Measurements from ENCODE around the gene IL15RA. TPM values are rescaled to one million over a fixed set of nuclear protein-coding genes. Genes with fewer than 3 reads are reported as not detected.

The IL15RA gene
- total and polyA plus RNA-seq, 2 donors from 2014 or later: 6.8 to 13.9 TPM

DNA sequence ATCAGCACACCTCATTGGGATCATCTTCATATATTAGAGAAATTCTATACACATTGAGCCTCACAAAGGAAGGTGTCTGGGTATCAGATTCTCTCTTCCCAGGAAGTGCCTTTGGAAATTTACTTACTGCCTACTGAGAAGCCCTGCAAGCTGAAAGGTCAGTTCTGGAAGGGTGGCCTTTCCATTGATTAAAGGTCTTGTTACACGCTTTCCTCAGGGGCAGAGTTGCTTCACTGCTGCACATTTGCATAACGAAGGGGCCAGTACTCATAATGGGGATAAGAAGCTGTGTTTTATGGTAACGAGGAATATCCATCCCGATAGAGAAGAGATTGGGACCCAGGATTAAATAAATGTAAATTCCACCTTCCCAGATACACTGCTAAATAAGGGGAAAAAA lies 19.4 kb upstream of the IL15RA start:
- Histone ChIP-seq H3K36me3 (ENCODE audit: control insufficient read depth in 2 of 3, insufficient read depth in 3 of 3, low read length in 3 of 3) (no peaks in the 10 kb centered on the region), H3K27ac (ENCODE audit: low read depth in 2 of 2, low read length in 2 of 2) (no peak overlapping the region), H3K4me1 (ENCODE audit: control insufficient read depth in 2 of 3, insufficient read depth in 2 of 3, low read depth in 1 of 3, low read length in 3 of 3) (no peaks in the 10 kb centered on the region), H3K27me3 (ENCODE audit: control insufficient read depth, insufficient read depth, low read length) (no peaks in the 10 kb centered on the region), H3K4me3 (ENCODE audit: low read length in 3 of 3) (no peak overlapping the region), H3K9me3 (ENCODE audit: control insufficient read depth in 2 of 3, insufficient read depth in 1 of 3, low read length in 3 of 3) (peaks cover 0 to 4% (median 1%) of the 10 kb centered on the region in 3 donors), H3K9ac (ENCODE audit: low read length in 3 of 3) (no peak overlapping the region)
- intact Hi-C loops (cut with DNase I): no loop called here
- FAIRE-seq (no peak), DNase-seq (no peak)
- TF ChIP-seq, protein P1, sequence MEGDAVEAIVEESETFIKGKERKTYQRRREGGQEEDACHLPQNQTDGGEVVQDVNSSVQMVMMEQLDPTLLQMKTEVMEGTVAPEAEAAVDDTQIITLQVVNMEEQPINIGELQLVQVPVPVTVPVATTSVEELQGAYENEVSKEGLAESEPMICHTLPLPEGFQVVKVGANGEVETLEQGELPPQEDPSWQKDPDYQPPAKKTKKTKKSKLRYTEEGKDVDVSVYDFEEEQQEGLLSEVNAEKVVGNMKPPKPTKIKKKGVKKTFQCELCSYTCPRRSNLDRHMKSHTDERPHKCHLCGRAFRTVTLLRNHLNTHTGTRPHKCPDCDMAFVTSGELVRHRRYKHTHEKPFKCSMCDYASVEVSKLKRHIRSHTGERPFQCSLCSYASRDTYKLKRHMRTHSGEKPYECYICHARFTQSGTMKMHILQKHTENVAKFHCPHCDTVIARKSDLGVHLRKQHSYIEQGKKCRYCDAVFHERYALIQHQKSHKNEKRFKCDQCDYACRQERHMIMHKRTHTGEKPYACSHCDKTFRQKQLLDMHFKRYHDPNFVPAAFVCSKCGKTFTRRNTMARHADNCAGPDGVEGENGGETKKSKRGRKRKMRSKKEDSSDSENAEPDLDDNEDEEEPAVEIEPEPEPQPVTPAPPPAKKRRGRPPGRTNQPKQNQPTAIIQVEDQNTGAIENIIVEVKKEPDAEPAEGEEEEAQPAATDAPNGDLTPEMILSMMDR (IDR thresholded peaks at IDR 0.05; ENCODE audit: borderline replicate concordance, extremely low read depth, insufficient read depth): no peak

DNA sequence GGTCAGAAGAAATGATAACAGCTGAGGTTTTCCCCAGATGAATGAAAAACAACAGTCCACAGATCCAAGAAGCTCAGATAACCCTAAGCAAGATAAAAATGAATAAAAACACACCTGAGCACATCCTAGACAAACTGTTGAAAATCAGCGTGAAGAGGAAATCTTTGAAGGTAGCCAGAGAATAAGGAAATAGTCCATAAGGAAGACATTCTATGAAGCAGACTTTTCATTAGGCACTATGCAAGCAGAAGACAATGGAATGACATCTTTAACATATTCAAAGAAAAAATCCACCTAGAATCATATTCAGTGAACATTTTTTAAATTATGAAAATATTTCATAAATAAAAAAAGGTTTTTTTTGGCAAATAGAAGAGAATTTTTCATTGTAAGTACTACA lies 15.1 kb upstream of the IL15RA start:
- H3K4me3 ChIP-seq (ENCODE audit: low read length in 3 of 3): no peak overlapping the region
- TF ChIP-seq, protein P1 (IDR thresholded peaks at IDR 0.05; ENCODE audit: borderline replicate concordance, extremely low read depth, insufficient read depth): no peak
- peaks cover 0 to 4% (median 4%) of the 10 kb centered on the region in 3 donors for H3K9me3 ChIP-seq (ENCODE audit: control insufficient read depth in 2 of 3, insufficient read depth in 1 of 3, low read length in 3 of 3)
- intact Hi-C loops (cut with DNase I): no loop called here
- H3K9ac ChIP-seq (ENCODE audit: low read length in 3 of 3): no peak overlapping the region
- no peak overlapping the region for H3K27ac ChIP-seq (ENCODE audit: low read depth in 2 of 2, low read length in 2 of 2)
- FAIRE-seq: no peak
- H3K36me3 ChIP-seq (ENCODE audit: control insufficient read depth in 2 of 3, insufficient read depth in 3 of 3, low read length in 3 of 3): no peaks in the 10 kb centered on the region
- H3K27me3 ChIP-seq (ENCODE audit: control insufficient read depth, insufficient read depth, low read length): no peaks in the 10 kb centered on the region
- no peaks in the 10 kb centered on the region for H3K4me1 ChIP-seq (ENCODE audit: control insufficient read depth in 2 of 3, insufficient read depth in 2 of 3, low read depth in 1 of 3, low read length in 3 of 3)
- DNase-seq: no peak

DNA sequence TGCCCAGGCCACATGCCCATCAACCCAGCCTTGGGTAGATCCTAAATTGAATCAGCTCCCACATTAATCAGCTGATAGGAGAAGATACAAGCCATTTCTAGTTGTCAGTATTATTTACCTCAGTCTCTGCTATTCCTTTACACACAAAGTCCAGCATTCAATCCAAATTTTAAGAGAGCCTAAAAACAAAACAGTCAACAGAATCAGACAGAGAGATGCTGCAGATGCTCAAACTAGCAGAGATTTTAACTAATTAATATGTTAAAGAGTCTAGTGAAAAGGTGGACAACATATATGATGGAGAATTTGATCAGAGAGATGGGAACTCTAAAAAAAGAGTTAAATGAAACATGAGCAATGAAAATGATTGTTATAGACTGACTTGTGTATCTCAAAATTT lies 14.4 kb upstream of the IL15RA start:
- Histone ChIP-seq H3K36me3 (ENCODE audit: control insufficient read depth in 2 of 3, insufficient read depth in 3 of 3, low read length in 3 of 3) (no peaks in the 10 kb centered on the region), H3K9ac (ENCODE audit: low read length in 3 of 3) (no peak overlapping the region), H3K4me1 (ENCODE audit: control insufficient read depth in 2 of 3, insufficient read depth in 2 of 3, low read depth in 1 of 3, low read length in 3 of 3) (no peaks in the 10 kb centered on the region), H3K4me3 (ENCODE audit: low read length in 3 of 3) (no peak overlapping the region), H3K27ac (ENCODE audit: low read depth in 2 of 2, low read length in 2 of 2) (no peak overlapping the region), H3K9me3 (ENCODE audit: control insufficient read depth in 2 of 3, insufficient read depth in 1 of 3, low read length in 3 of 3) (peaks cover 0 to 4% (median 4%) of the 10 kb centered on the region in 3 donors), H3K27me3 (ENCODE audit: control insufficient read depth, insufficient read depth, low read length) (no peaks in the 10 kb centered on the region)
- no peak for DNase-seq
- FAIRE-seq: no peak
- TF ChIP-seq, protein P1 (IDR thresholded peaks at IDR 0.05; ENCODE audit: borderline replicate concordance, extremely low read depth, insufficient read depth): no peak
- intact Hi-C loops (cut with DNase I): no loop called here

DNA sequence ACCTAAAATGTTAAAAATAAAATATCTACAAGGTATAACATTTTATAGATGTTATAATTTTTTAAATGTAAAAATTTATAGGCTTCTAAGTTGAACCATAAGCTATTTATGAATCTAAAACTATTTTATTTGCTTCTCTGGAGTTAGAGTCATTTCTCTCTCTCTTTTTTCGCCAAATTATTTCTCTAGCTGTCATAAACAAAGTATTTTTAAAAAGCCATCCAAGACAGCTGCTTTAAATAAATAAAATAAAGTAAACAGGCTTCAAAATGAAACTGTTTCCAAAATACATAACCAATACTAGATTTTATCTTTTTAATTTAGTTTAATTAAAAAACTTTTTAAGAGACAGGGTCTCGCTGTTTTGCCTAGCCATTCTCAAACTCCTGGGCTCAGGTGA lies 12.4 kb upstream of the IL15RA start:
- Histone ChIP-seq H3K9ac (ENCODE audit: low read length in 3 of 3) (no peak overlapping the region), H3K9me3 (ENCODE audit: control insufficient read depth in 2 of 3, insufficient read depth in 1 of 3, low read length in 3 of 3) (peaks cover 0 to 4% (median 4%) of the 10 kb centered on the region in 3 donors), H3K27ac (ENCODE audit: low read depth in 2 of 2, low read length in 2 of 2) (no peak overlapping the region), H3K27me3 (ENCODE audit: control insufficient read depth, insufficient read depth, low read length) (no peaks in the 10 kb centered on the region), H3K36me3 (ENCODE audit: control insufficient read depth in 2 of 3, insufficient read depth in 3 of 3, low read length in 3 of 3) (no peaks in the 10 kb centered on the region), H3K4me1 (ENCODE audit: control insufficient read depth in 2 of 3, insufficient read depth in 2 of 3, low read depth in 1 of 3, low read length in 3 of 3) (no peaks in the 10 kb centered on the region), H3K4me3 (ENCODE audit: low read length in 3 of 3) (no peak overlapping the region)
- intact Hi-C loops (cut with DNase I): no loop called here
- no peak for FAIRE-seq
- no peak for DNase-seq
- TF ChIP-seq, protein P1 (IDR thresholded peaks at IDR 0.05; ENCODE audit: borderline replicate concordance, extremely low read depth, insufficient read depth): no peak
